B cell (primary cell): ENCODE measurements around the gene ST7L. TPM values are rescaled to one million over a fixed set of nuclear protein-coding genes. Genes with fewer than 3 reads are reported as not detected.

Experiments used
- ATAC-seq: fragments of 200-7000 bp; cut with Tn5 transposase; one replicate; pipeline ENCODE4 v1.10.0; 2021; ENCODE audit warnings: low read depth, mild to moderate bottlenecking, moderate number of reproducible peaks, moderate library complexity
- CTCF ChIA-PET: fragments of 350-600 bp; sonication (Branson Sonifier 250); formaldehyde crosslinking; loops from one replicate; lab custom pipeline; 2021; ENCODE audit warnings: antibody characterized with exemption, inconsistent platforms; lab: Charles Lee
- POLR2A ChIA-PET: fragments of 350-600 bp; sonication (Branson Sonifier 250); formaldehyde crosslinking; loops from one replicate; lab custom pipeline; 2021; ENCODE audit warnings: antibody characterized with exemption; lab: Charles Lee
- DNase-seq: peaks from one replicate; pipeline ENCODE4 v3.0.0; 2013
- H2AFZ ChIP-seq: 2 replicates; pipeline ENCODE4 v1.6.1; 2012; ENCODE audit warnings: mild to moderate bottlenecking, low read depth, low read length; ENCODE audit not compliant: insufficient read depth, poor library complexity, severe bottlenecking
- H3K27ac ChIP-seq, 2 donors: 1 replicate in 1 of 2; 2 replicates in 1 of 2; pipeline ENCODE4 v1.5.1; 2012 to 2013; ENCODE audit warnings: low read length in 2 of 2, mild to moderate bottlenecking in 2 of 2, moderate library complexity in 1 of 2
- H3K27me3 ChIP-seq, 4 experiments: fragments of 200-600 bp in 1 of 4; sonication (generic) in 1 of 4; replicated peaks in 1 of 4; 1 replicate in 2 of 4; 2 replicates in 2 of 4; pipeline versions ENCODE4 v1.6.1 to v1.7.0; 2013 to 2016; ENCODE audit warnings: low read length in 3 of 4, mild to moderate bottlenecking in 2 of 4, mixed read lengths in 1 of 4, moderate library complexity in 1 of 4; ENCODE audit not compliant: insufficient read depth in 4 of 4, control insufficient read depth in 3 of 4; ENCODE audit errors: control extremely low read depth in 1 of 4
- H3K36me3 ChIP-seq, 2 experiments: replicated peaks in 1 of 2; 1 replicate in 1 of 2; 2 replicates in 1 of 2; pipeline versions ENCODE4 v1.6.1 to v1.7.1; 2013; ENCODE audit warnings: low read length in 1 of 2; ENCODE audit not compliant: insufficient read depth in 2 of 2, control insufficient read depth in 1 of 2; ENCODE audit errors: control extremely low read depth in 1 of 2, extremely low read depth in 1 of 2
- H3K4me1 ChIP-seq, 2 donors: fragments of 200-600 bp in 1 of 2; sonication (generic) in 1 of 2; 1 replicate in 1 of 2; 2 replicates in 1 of 2; pipeline versions ENCODE4 v1.5.1 to v1.6.1; 2013 to 2017; ENCODE audit warnings: low read length in 2 of 2; ENCODE audit not compliant: control insufficient read depth in 2 of 2, insufficient read depth in 2 of 2
- H3K4me2 ChIP-seq: replicated peaks from 2 replicates; pipeline ENCODE3; 2012; ENCODE audit warnings: mild to moderate bottlenecking, low read depth, low read length; ENCODE audit not compliant: poor library complexity, severe bottlenecking
- H3K4me3 ChIP-seq, 5 experiments: fragments of 200-600 bp in 1 of 5; sonication (generic) in 1 of 5; 1 replicate in 3 of 5; 2 replicates in 2 of 5; pipeline versions ENCODE4 v1.5.1 to v1.7.0; 2011 to 2016; ENCODE audit warnings: low read length in 4 of 5, mild to moderate bottlenecking in 4 of 5, low read depth in 2 of 5, control low read depth in 1 of 5, moderate library complexity in 1 of 5; ENCODE audit not compliant: insufficient read depth in 1 of 5; ENCODE audit errors: control extremely low read depth in 1 of 5, extremely low read depth in 1 of 5
- H3K79me2 ChIP-seq: fragments of 200-600 bp; sonication (generic); one replicate; pipeline ENCODE4 v1.6.0; 2016; ENCODE audit warnings: low read length; ENCODE audit not compliant: control insufficient read depth, insufficient read depth
- H3K9ac ChIP-seq: fragments of 200-600 bp; sonication (generic); 2 replicates; pipeline ENCODE4 v1.6.1; 2017; ENCODE audit warnings: mild to moderate bottlenecking, low read length, moderate library complexity
- H3K9me3 ChIP-seq, 3 donors: one replicate each; pipeline versions ENCODE4 v1.6.1 to v1.7.1; 2013; ENCODE audit warnings: low read length in 2 of 3; ENCODE audit not compliant: control insufficient read depth in 2 of 3, insufficient read depth in 1 of 3; ENCODE audit errors: control extremely low read depth in 1 of 3
- H4K20me1 ChIP-seq: 2 replicates; pipeline ENCODE4 v1.6.0; 2012; ENCODE audit warnings: mild to moderate bottlenecking, low read length; ENCODE audit not compliant: insufficient read depth, control insufficient read depth, poor library complexity, severe bottlenecking
- H3K27ac Mint-ChIP-seq: one replicate; pipeline ENCODE4 v1.8.0; 2021; ENCODE audit warnings: mixed read lengths
- H3K27me3 Mint-ChIP-seq: one replicate; pipeline ENCODE4 v1.8.0; 2021; ENCODE audit warnings: mixed read lengths
- H3K4me1 Mint-ChIP-seq: one replicate; pipeline ENCODE4 v1.8.0; 2021; ENCODE audit warnings: mixed read lengths
- H3K4me3 Mint-ChIP-seq: one replicate; pipeline ENCODE4 v1.8.0; 2021; ENCODE audit warnings: mixed read lengths
- H3K9me3 Mint-ChIP-seq: one replicate; pipeline ENCODE4 v1.8.0; 2022; ENCODE audit warnings: mixed read lengths; ENCODE audit not compliant: insufficient read depth
- CTCF ChIP-seq: fragments of 200-600 bp; IDR thresholded peaks from one replicate; pipeline ENCODE4 v1.8.0; 2022; ENCODE audit warnings: antibody characterized with exemption, mild to moderate bottlenecking
- EZH2 ChIP-seq: IDR thresholded peaks from 2 replicates; pipeline ENCODE4 v1.6.1; 2012; ENCODE audit warnings: borderline replicate concordance, low read depth, mild to moderate bottlenecking, moderate library complexity, low read length; ENCODE audit not compliant: insufficient read depth, poor library complexity, severe bottlenecking
- WGBS: methylation state at CpG from one replicate; pipeline ENCODE4 v1.1.5; 2013; ENCODE audit warnings: missing lambda C conversion rate; ENCODE audit not compliant: insufficient coverage; 5-methylcytosine and 5-hydroxymethylcytosine counted together
- intact Hi-C: fragments of 100-400 bp; cut with micrococcal nuclease; formaldehyde crosslinking; loops from one replicate; pipeline ENCODE4 v1.10.0; 2022
- polyA plus RNA-seq: library from polyadenylated mRNA; depleted of rRNA; stranded (reverse); fragments of >200 nt; gene quantifications from 2 replicates; pipeline ENCODE4 v1.2.3, GENCODE V29; 2012
- total RNA-seq, 2 donors: library from RNA; stranded (reverse); fragments of 120-200 nt in 1 of 2; gene quantifications; 1 replicate in 1 of 2; 2 replicates in 1 of 2; pipeline versions ENCODE4 v1.2.3 to v1.2.4, GENCODE V29; 2013 to 2022

Gene ST7L
- total and polyA plus RNA-seq, 2 donors (not counting 1 experiment from before 2014, with no cell fraction given), result 13.1 to 16.4 TPM

- no peak for ATAC-seq
- POLR2A ChIA-PET, result no interaction called here
Measured at GRCh38 chr1:112516141-112516540, 102.8 kb downstream of the ST7L start.

More at GRCh38 chr1:112516141-112516540, 102.8 kb downstream of the ST7L start:
- CTCF ChIA-PET, result interaction anchor here (1.9 kb wide), 1 partner anchor 14 kb away, joined by 7 read pairs; no protein-coding TSS in a partner anchor
- no peak overlapping the region for H3K4me3 Mint-ChIP-seq
- Histone ChIP-seq H3K27me3 (no peaks in the 10 kb centered on the region), H3K4me3 (no peak overlapping the region), H3K9me3 (no peaks in the 10 kb centered on the region), H3K79me2 (no peaks in the 10 kb centered on the region), H3K36me3 (no peaks in the 10 kb centered on the region), H2AFZ (no peak overlapping the region), H3K9ac (no peak overlapping the region), H3K27ac (no peak overlapping the region), H3K4me2 (no peak overlapping the region), H3K4me1 (no peaks in the 10 kb centered on the region), H4K20me1 (no peaks in the 10 kb centered on the region)
- H3K27ac Mint-ChIP-seq, result no peak overlapping the region
- intact Hi-C loops, result no loop called here
- no peak for DNase-seq
- no peaks in the 10 kb centered on the region for H3K27me3 Mint-ChIP-seq
- H3K9me3 Mint-ChIP-seq, result no peaks in the 10 kb centered on the region
- TF ChIP-seq CTCF, result no peak
- TF ChIP-seq EZH2, result no peak
- no peaks in the 10 kb centered on the region for H3K4me1 Mint-ChIP-seq
- 94% methylated on average over 14 of the region's 14 CpGs for WGBS
